SK-N-SH (cell line): ENCODE measurements around the gene TAB3.

Source experiments
- EZH2phosphoT487 ChIP-seq: fragments of 200-600 bp; sonication (generic); IDR thresholded peaks from 2 replicates; pipeline ENCODE4 v1.6.1; 2017; ENCODE audit warnings: low read depth, mixed run types, mild to moderate bottlenecking, antibody characterized with exemption, moderate library complexity, borderline replicate concordance
- FOSL2 ChIP-seq: IDR thresholded peaks from 2 replicates; pipeline ENCODE4 v1.4.0; 2012; ENCODE audit warnings: low read depth, mild to moderate bottlenecking, moderate library complexity, borderline replicate concordance
- MEF2A ChIP-seq: IDR thresholded peaks from 2 replicates; pipeline ENCODE4 v1.4.0; 2012; ENCODE audit warnings: low read depth, borderline replicate concordance
- POLR2AphosphoS5 ChIP-seq: IDR thresholded peaks from 2 replicates; pipeline ENCODE4 v1.6.1; 2012; ENCODE audit warnings: low read depth, low read length
- RCOR1 ChIP-seq: fragments of 150-350 bp; IDR thresholded peaks from 2 replicates; pipeline ENCODE4 v1.6.1; 2017; ENCODE audit warnings: antibody characterized with exemption, low read length
- RFX5 ChIP-seq: IDR thresholded peaks from 2 replicates; pipeline ENCODE4 v1.6.1; 2012; ENCODE audit warnings: mild to moderate bottlenecking, improper control_type of control experiment, low read length
- SMC3 ChIP-seq: IDR thresholded peaks from 2 replicates; pipeline ENCODE4 v1.6.1; 2012; ENCODE audit warnings: low read depth, low read length, improper control_type of control experiment
- TF ChIP-seq, protein P1 (sequence below): fragments of 200-600 bp; sonication (generic); IDR thresholded peaks from 2 replicates; pipeline ENCODE4 v1.6.1; 2017; ENCODE audit warnings: antibody characterized with exemption, mild to moderate bottlenecking, moderate library complexity
- TF ChIP-seq, protein P2 (sequence below): IDR thresholded peaks from 2 replicates; pipeline ENCODE4 v1.6.1; 2012; ENCODE audit warnings: mild to moderate bottlenecking, low read depth, low read length, moderate library complexity
- TF ChIP-seq, protein P3 (sequence below): IDR thresholded peaks from 2 replicates; pipeline ENCODE4 v1.4.0; 2012; ENCODE audit warnings: low read depth

DNA sequence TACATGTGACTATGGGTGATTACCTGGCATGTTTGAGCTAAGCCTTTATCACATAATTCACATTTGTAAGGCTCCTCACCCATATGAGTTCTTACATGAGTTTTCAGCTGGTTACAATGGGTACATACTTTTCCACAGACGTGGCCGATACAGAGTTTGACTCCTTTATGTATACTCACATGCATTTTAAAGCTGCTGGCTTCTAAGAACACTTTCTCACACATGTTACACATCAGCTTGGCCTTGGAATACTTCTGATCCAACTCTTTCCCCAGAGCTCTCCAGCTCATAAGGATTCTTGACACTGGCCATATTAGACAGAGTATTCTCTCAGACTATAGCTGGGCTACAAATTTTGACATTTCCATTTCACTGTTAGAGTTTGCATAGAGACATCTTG, 66.3 kb downstream of the TAB3 start:
- TF ChIP-seq, protein P1, sequence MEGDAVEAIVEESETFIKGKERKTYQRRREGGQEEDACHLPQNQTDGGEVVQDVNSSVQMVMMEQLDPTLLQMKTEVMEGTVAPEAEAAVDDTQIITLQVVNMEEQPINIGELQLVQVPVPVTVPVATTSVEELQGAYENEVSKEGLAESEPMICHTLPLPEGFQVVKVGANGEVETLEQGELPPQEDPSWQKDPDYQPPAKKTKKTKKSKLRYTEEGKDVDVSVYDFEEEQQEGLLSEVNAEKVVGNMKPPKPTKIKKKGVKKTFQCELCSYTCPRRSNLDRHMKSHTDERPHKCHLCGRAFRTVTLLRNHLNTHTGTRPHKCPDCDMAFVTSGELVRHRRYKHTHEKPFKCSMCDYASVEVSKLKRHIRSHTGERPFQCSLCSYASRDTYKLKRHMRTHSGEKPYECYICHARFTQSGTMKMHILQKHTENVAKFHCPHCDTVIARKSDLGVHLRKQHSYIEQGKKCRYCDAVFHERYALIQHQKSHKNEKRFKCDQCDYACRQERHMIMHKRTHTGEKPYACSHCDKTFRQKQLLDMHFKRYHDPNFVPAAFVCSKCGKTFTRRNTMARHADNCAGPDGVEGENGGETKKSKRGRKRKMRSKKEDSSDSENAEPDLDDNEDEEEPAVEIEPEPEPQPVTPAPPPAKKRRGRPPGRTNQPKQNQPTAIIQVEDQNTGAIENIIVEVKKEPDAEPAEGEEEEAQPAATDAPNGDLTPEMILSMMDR: no peak
- TF ChIP-seq, protein P2, sequence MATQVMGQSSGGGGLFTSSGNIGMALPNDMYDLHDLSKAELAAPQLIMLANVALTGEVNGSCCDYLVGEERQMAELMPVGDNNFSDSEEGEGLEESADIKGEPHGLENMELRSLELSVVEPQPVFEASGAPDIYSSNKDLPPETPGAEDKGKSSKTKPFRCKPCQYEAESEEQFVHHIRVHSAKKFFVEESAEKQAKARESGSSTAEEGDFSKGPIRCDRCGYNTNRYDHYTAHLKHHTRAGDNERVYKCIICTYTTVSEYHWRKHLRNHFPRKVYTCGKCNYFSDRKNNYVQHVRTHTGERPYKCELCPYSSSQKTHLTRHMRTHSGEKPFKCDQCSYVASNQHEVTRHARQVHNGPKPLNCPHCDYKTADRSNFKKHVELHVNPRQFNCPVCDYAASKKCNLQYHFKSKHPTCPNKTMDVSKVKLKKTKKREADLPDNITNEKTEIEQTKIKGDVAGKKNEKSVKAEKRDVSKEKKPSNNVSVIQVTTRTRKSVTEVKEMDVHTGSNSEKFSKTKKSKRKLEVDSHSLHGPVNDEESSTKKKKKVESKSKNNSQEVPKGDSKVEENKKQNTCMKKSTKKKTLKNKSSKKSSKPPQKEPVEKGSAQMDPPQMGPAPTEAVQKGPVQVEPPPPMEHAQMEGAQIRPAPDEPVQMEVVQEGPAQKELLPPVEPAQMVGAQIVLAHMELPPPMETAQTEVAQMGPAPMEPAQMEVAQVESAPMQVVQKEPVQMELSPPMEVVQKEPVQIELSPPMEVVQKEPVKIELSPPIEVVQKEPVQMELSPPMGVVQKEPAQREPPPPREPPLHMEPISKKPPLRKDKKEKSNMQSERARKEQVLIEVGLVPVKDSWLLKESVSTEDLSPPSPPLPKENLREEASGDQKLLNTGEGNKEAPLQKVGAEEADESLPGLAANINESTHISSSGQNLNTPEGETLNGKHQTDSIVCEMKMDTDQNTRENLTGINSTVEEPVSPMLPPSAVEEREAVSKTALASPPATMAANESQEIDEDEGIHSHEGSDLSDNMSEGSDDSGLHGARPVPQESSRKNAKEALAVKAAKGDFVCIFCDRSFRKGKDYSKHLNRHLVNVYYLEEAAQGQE: no peak
- TF ChIP-seq, protein P3, sequence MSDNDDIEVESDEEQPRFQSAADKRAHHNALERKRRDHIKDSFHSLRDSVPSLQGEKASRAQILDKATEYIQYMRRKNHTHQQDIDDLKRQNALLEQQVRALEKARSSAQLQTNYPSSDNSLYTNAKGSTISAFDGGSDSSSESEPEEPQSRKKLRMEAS: no peak
- no peak for TF ChIP-seq MEF2A
- no peak for TF ChIP-seq RCOR1
- no peak for TF ChIP-seq EZH2phosphoT487
- no peak for TF ChIP-seq POLR2AphosphoS5
- TF ChIP-seq RFX5: no peak
- no peak for TF ChIP-seq SMC3
- no peak for TF ChIP-seq FOSL2
